HG02642 (cell line): ENCODE results near the gene HTRA3.

ENCODE experiments used
- ATAC-seq: cut with Tn5 transposase; IDR thresholded peaks from one replicate; pipeline ENCODE4 v1.9.1; 2021; ENCODE audit warnings: mild to moderate bottlenecking; ENCODE audit not compliant: unreplicated experiment, poor library complexity

Gene HTRA3

GRCh38 chr4:8306511-8307021, 37.0 kb downstream of the HTRA3 start:
- ATAC-seq: no peak

- no peak for ATAC-seq
Observed at GRCh38 chr4:8307121-8307520, 37.6 kb downstream of the HTRA3 start.

GRCh38 chr4:8307714-8308113, 38.2 kb downstream of the HTRA3 start:
- ATAC-seq: no peak

GRCh38 chr4:8308144-8308543, 38.6 kb downstream of the HTRA3 start:
- no peak for ATAC-seq

- no peak for ATAC-seq
Observed at GRCh38 chr4:8308856-8309771, 39.6 kb downstream of the HTRA3 start.

GRCh38 chr4:8310306-8310705, 40.8 kb downstream of the HTRA3 start:
- ATAC-seq: no peak

GRCh38 chr4:8311101-8312068, 41.8 kb downstream of the HTRA3 start:
- ATAC-seq: no peak

GRCh38 chr4:8312069-8312445, 42.5 kb downstream of the HTRA3 start:
- ATAC-seq: no peak

GRCh38 chr4:8312976-8313375, 43.4 kb downstream of the HTRA3 start:
- no peak for ATAC-seq

- no peak for ATAC-seq
Observed at GRCh38 chr4:8314691-8315255, 45.2 kb downstream of the HTRA3 start.

GRCh38 chr4:8315435-8316250, 46.1 kb downstream of the HTRA3 start:
- ATAC-seq: no peak

- no peak for ATAC-seq
Observed at GRCh38 chr4:8316251-8316771, 46.8 kb downstream of the HTRA3 start.

GRCh38 chr4:8316911-8317351, 47.4 kb downstream of the HTRA3 start:
- ATAC-seq: no peak

- ATAC-seq: no peak
Observed at GRCh38 chr4:8317474-8317873, 47.9 kb downstream of the HTRA3 start.

GRCh38 chr4:8318509-8318908, 49.0 kb downstream of the HTRA3 start:
- ATAC-seq: no peak

GRCh38 chr4:8319061-8319460, 49.5 kb downstream of the HTRA3 start:
- no peak for ATAC-seq

GRCh38 chr4:8319731-8320385, 50.3 kb downstream of the HTRA3 start:
- no peak for ATAC-seq

- no peak for ATAC-seq
Observed at GRCh38 chr4:8320386-8320750, 50.8 kb downstream of the HTRA3 start.

- ATAC-seq: no peak
Observed at GRCh38 chr4:8321220-8321619, 51.7 kb downstream of the HTRA3 start.
